ENCODE data around the gene SNRNP70.
A peak's percentile ranks its signal among the peaks of the same experiment; 100 is the strongest.

The SNRNP70 gene

GRCh38 chr19:49073514-49074378, 11.5 kb upstream of the SNRNP70 start:
- TF ChIP-seq, protein P1, sequence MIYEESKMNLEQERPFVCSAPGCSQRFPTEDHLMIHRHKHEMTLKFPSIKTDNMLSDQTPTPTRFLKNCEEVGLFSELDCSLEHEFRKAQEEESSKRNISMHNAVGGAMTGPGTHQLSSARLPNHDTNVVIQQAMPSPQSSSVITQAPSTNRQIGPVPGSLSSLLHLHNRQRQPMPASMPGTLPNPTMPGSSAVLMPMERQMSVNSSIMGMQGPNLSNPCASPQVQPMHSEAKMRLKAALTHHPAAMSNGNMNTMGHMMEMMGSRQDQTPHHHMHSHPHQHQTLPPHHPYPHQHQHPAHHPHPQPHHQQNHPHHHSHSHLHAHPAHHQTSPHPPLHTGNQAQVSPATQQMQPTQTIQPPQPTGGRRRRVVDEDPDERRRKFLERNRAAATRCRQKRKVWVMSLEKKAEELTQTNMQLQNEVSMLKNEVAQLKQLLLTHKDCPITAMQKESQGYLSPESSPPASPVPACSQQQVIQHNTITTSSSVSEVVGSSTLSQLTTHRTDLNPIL (CRISPR knock-in tag; IDR thresholded peaks at IDR 0.05; ENCODE audit: low read depth): no peak
- TF ChIP-seq TCF4 (CRISPR knock-in tag; IDR thresholded peaks at IDR 0.05; ENCODE audit: borderline replicate concordance): no peak
- no peak for TF ChIP-seq ESRRG (CRISPR knock-in tag; IDR thresholded peaks at IDR 0.05)
- no peak for TF ChIP-seq ZFP30 (CRISPR knock-in tag; IDR thresholded peaks at IDR 0.05)
- no peak for TF ChIP-seq PATZ1 (CRISPR knock-in tag; IDR thresholded peaks at IDR 0.05; ENCODE audit: borderline replicate concordance)
- no peak for TF ChIP-seq BACH2 (CRISPR knock-in tag; IDR thresholded peaks at IDR 0.05; ENCODE audit: borderline replicate concordance)
- TF ChIP-seq SNAI2 (CRISPR knock-in tag; IDR thresholded peaks at IDR 0.05): no peak
- TF ChIP-seq POU6F1 (CRISPR knock-in tag; IDR thresholded peaks at IDR 0.05; ENCODE audit: borderline replicate concordance, low read depth): no peak
- no peak for TF ChIP-seq ARNTL (CRISPR knock-in tag; IDR thresholded peaks at IDR 0.05; ENCODE audit: borderline replicate concordance, low read depth)
- TF ChIP-seq ZFP3 (CRISPR knock-in tag; IDR thresholded peaks at IDR 0.05): no peak
- no peak for TF ChIP-seq PPARA (CRISPR knock-in tag; IDR thresholded peaks at IDR 0.05; ENCODE audit: borderline replicate concordance)
- no peak for TF ChIP-seq CSDC2 (CRISPR knock-in tag; IDR thresholded peaks at IDR 0.05)
- TF ChIP-seq RARB (CRISPR knock-in tag; IDR thresholded peaks at IDR 0.05): no peak
- TF ChIP-seq GLIS3 (CRISPR knock-in tag; IDR thresholded peaks at IDR 0.05): no peak
- no peak for TF ChIP-seq ZC3H10 (CRISPR knock-in tag; IDR thresholded peaks at IDR 0.05)

GRCh38 chr19:49074869-49075268, 10.4 kb upstream of the SNRNP70 start:
- ATAC-seq: peak; percentile 45; the same call in 2 of the 3 replicates

More at GRCh38 chr19:49073514-49074378, 11.5 kb upstream of the SNRNP70 start:
- ATAC-seq: peak; percentile 60

DNA sequence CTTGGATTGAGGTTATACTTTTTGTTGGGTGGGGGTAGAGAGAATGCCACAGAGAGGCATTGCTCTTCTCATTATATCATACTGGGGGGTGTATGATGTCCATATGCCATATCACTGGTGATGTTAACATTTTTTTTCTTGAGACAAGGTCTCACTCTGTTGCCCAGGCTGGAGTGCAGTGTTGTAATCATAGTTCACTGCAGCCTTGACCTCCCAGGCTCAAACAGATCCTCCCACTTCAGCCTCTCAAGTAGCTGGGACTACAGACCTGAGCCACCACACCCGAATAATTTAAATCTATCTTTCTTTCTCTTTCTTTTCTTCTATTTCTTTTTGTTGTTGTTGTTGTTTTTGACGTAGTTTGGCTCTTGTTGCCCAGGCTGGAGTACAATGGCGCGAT, 4.9 kb upstream of the SNRNP70 start:
- TF ChIP-seq TCF4 (CRISPR knock-in tag; IDR thresholded peaks at IDR 0.05; ENCODE audit: borderline replicate concordance): no peak
- TF ChIP-seq PATZ1 (CRISPR knock-in tag; IDR thresholded peaks at IDR 0.05; ENCODE audit: borderline replicate concordance): no peak
- TF ChIP-seq SNAI2 (CRISPR knock-in tag; IDR thresholded peaks at IDR 0.05): no peak
- no peak for TF ChIP-seq BACH2 (CRISPR knock-in tag; IDR thresholded peaks at IDR 0.05; ENCODE audit: borderline replicate concordance)
- TF ChIP-seq PPARA (CRISPR knock-in tag; IDR thresholded peaks at IDR 0.05; ENCODE audit: borderline replicate concordance): no peak
- no peak for TF ChIP-seq ESRRG (CRISPR knock-in tag; IDR thresholded peaks at IDR 0.05)
- TF ChIP-seq ZFP3 (CRISPR knock-in tag; IDR thresholded peaks at IDR 0.05): no peak
- no peak for ATAC-seq

DNA sequence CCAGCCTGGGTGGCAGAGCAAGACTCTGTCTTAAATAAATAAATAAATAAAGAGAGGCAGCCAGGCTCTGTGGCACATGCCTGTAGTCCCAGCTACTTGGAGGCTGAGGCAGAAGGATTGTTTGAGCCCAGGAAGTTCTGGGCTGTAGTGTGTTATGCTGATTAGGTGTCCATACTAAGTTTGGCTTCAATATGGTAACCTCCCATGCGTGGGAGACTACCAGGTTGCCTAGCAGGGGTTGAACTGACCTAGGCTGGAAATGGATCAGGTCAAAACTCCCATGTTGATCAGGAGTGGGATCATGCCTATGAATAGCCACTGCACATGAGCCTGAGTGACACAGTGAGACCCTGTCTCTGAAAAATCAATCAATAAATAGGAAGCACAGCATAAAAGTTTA, 4.0 kb upstream of the SNRNP70 start:
- TF ChIP-seq BACH2 (CRISPR knock-in tag; IDR thresholded peaks at IDR 0.05; ENCODE audit: borderline replicate concordance) (no peak), TOX (CRISPR knock-in tag; IDR thresholded peaks at IDR 0.05; ENCODE audit: borderline replicate concordance) (no peak), ZC3H10 (CRISPR knock-in tag; IDR thresholded peaks at IDR 0.05) (no peak), ISL1 (CRISPR knock-in tag; IDR thresholded peaks at IDR 0.05) (no peak), POU6F1 (CRISPR knock-in tag; IDR thresholded peaks at IDR 0.05; ENCODE audit: borderline replicate concordance, low read depth) (no peak)
- no peak for ATAC-seq

Data from SK-N-SH treated with all-trans-retinoic acid at 6 μM for 48 hours (cell line).